CD4-positive, alpha-beta T cell treated with Interleukin-1 beta for 1 hour (primary cell): Measurements from ENCODE around the gene FOXF1.

Source experiments
- DNase-seq, 2 donors: peaks; one replicate each; pipeline ENCODE4 v3.0.0-alpha.2; 2020 to 2022

FOXF1 gene

DNA sequence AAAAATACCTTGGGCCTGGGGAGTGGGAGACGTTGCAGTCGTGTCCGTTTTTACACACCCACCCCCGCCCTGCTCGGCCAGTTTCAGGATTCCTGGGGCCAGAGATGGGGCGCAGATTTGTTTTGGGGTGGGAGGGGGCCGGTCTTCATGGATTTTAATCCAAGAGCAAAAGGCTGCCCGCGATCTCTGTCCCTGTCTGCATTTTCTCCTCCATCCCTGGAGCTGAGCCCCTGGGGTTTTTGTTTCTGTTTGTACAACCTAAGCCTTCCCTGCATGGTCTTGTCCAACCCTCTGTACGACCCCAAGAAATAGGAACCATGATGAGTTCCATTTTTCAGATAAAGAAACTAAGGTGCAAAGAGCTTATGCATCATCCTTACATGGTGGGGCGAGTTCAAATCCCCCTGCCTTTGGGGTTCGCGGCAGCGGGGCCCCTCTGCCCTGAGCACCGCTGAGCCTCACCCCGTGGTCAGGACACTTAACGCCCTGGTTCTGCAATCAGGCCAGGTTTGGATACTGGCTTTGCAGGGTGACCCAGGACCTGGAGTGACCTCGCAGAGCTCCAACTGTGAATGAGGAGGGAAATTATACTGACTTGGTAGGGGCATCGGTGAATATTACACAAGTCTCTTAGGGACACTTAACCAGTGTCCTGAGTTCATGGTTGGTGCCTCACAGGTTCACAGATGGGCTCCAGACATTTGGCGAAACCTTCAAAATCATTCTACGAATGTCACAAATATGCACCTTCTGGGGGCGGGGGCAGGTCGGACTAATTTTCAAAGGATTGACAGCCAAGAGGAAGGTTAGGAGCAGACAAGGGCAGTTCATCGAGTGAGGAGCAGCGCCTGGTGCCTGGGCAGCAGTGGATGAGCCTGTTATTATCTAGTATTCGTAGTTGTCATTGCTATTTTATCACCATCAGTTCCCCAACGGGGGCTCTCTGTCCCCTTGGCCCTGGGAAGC, 4.1 kb upstream of the FOXF1 start:
- no peak for DNase-seq

GRCh38 chr16:86507173-86508027, 2.9 kb upstream of the FOXF1 start:
- no peak for DNase-seq

- DNase-seq, result no peak
Measured at GRCh38 chr16:86508028-86508946, 2.0 kb upstream of the FOXF1 start.

GRCh38 chr16:86508947-86509758, 1.2 kb upstream of the FOXF1 start:
- no peak for DNase-seq

DNA sequence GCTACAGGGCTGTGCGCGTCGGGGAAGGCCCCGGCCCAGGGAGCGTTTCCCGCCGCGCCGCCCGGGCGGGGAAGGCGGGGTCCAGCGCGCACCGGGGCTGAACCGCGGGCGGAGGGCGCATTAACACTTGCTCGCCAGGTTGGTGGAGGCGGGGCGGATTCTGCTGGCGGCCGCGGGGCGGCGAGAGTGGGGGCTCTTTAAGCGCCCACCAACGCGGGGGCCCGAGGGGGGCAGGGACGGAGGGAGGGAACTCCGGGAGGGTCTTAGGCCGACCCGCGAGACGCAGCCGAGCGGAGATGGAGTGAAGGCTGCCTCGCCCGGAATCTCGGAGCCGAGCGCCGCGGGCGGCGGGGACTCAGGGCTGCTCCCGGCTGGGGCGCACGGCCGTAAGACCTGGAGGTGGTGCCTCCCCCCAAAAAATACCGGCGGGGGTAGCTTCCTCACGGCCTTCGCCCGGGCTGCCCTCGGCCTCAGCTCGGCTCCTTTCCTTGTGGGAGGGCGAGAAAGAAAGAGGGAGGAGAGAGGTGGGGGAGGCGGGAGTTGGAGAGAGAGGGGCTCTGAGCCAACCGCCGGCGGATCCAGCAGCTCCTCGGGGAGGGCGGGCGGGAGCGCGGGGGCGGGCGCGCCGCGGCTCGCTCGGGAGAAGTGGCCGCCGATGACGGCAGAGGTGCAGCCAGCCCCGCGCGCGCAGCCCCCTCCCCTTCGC, 415 bp upstream of the FOXF1 start:
- no peak for DNase-seq

GRCh38 chr16:86511317-86512161, 1.2 kb downstream of the FOXF1 start:
- DNase-seq, result no peak

DNA sequence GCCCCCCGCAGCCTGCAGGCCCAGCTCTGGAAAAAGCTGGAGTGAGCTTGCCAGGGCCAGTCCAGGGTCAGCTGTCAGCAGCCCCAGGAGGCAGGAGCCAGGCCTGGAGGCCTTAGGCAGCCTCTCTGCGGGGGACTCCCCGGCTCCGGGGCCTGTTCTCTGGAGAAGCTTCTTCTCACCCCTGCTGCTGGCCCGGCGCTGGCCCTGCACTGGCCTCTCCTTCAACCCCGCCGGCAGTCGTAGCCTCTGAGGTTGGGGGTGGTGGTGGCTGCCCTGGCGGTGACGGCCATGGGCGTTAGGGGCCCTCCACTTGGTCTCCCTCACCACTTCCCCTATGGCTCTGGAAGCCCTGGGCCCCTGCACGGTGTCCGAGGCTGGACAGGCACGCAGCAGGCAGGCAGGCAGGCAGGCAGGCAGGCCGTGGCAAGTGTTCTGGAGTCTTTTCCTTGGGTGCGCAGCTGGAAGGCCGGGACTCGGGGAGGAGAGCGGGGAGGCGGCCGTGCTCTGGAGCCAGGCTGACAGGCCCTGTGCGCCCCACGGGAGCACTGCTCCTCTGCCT, 2.1 kb downstream of the FOXF1 start:
- DNase-seq, result no peak

GRCh38 chr16:86512860-86513470, 2.6 kb downstream of the FOXF1 start:
- no peak for DNase-seq

GRCh38 chr16:86513471-86514277, 3.3 kb downstream of the FOXF1 start:
- no peak for DNase-seq

GRCh38 chr16:86514481-86515376, 4.4 kb downstream of the FOXF1 start:
- DNase-seq, result no peak

DNA sequence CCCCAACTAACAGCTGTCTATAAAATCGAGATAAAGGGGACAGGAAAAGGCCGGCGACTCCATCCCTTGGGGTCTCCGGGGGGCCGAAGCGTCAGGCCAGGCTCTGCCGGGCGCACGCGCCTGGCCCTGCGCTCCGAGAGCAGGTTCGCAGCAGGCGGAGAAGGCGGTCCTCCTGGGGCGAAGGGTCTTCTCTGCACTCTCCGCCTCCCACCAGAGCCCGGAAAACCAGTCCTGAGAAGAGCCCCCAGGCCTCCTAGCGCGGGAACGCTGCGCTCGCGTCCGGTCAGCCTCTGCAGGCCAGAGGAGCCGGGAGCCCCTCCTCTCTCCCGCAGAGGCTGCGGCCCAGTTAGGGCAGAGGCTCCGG, 5.1 kb downstream of the FOXF1 start:
- no peak for DNase-seq

DNA sequence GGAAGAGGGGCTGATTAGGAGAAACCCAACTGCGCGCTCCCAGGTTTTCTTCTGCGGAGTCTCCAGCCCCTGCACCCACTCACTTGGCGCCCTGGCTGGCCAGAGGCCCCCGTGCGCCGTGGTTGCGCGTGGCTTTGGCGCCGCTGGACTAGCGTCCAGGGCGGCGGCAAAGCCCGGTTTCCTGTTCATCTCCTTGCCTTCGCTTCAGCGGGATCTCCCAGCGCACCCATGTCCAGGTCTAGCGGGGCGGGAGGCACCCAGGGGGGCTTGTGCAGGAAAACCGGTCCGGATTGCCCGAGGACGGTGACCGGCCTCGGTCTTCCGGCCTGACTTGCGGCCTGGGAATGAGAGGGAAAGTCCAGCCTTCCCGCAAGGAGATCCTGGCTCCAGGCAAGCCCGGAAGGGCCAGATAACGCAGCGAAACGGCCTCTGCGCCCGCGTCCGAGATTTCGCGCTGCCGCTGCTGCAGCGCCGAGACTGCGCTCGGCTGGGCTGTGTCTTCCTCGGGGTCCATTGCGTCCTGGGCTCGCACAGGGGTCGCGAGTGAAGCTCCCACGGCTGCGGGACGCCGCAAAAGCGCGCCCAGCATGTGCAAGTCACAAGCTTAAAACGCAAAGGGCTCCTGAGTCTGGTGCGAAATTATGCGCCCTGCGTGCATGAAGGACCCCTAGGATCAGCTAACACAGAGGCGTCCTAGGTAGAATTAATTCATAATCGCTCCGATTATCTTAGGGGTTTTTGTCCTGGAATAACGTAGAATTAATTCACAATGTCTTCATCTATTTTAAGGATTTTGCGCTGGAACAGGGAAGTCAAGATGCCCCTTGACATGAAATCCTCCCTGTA, 5.7 kb downstream of the FOXF1 start:
- no peak for DNase-seq

- DNase-seq, result no peak
Measured at GRCh38 chr16:86516623-86517003, 6.3 kb downstream of the FOXF1 start.

DNA sequence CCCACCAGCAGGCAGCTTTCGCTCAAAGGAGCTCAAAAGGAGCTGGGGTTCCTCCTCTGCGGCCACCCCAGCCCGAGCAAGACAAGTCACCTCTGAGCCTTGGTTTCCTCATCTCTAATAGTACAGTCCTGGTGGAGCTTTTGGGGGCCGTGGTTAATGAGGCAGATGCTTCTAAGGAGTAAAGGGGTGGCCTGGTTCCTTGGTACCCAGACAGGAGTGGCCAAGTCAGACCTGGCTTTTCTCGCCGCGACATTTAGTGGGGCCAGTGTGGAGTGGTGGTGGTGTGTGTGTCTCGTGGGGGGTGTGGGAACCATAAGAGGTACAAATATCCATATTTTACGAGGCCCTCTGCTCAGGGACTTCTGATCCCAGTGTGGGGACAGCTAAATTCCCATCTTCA, 6.7 kb downstream of the FOXF1 start:
- DNase-seq, result no peak

DNA sequence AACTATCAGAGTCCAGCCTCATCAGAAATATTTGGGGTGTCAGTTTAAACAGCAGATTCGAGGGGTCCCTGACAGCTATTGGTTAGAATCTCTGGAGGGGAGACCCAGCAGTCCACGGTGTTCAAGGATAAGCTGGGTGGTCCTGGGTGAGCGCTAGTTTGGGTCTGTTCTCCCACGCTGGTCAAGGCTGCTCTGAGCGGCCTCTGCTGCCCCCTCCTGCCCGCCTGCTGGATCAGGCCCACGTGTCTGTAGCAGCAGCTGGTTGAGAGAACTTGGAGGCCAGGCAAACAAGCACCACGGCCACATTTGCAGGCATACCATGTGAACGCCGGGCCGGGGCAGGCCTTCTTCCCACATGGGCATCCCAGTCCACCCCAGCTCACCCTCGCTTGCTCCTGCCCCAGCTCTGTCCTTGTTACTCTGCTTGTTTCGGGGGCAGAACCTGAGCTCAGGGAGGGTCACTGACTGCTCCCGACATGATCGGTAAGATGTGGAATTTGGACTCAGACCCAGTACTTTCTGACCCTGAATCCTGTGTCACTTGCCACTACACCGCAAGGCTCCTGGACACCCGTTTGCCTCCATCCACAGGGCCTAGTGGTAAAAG, 7.4 kb downstream of the FOXF1 start:
- peak in 1 of 2 donors; percentile 5 for DNase-seq
